ENCODE measurements around the gene TAOK1.

- TF ChIP-seq, protein P1, sequence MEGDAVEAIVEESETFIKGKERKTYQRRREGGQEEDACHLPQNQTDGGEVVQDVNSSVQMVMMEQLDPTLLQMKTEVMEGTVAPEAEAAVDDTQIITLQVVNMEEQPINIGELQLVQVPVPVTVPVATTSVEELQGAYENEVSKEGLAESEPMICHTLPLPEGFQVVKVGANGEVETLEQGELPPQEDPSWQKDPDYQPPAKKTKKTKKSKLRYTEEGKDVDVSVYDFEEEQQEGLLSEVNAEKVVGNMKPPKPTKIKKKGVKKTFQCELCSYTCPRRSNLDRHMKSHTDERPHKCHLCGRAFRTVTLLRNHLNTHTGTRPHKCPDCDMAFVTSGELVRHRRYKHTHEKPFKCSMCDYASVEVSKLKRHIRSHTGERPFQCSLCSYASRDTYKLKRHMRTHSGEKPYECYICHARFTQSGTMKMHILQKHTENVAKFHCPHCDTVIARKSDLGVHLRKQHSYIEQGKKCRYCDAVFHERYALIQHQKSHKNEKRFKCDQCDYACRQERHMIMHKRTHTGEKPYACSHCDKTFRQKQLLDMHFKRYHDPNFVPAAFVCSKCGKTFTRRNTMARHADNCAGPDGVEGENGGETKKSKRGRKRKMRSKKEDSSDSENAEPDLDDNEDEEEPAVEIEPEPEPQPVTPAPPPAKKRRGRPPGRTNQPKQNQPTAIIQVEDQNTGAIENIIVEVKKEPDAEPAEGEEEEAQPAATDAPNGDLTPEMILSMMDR (IDR thresholded peaks at IDR 0.05) = no peak
- no peak for TF ChIP-seq POLR2A (IDR thresholded peaks at IDR 0.05)
Observed at GRCh38 chr17:29442451-29442850, 52.3 kb downstream of the TAOK1 start.

Data from uterus (tissue), 2 donors.